Osteoblast (primary cell): ENCODE data around the gene OR5F1. TPM values are rescaled to one million over a fixed set of nuclear protein-coding genes. Genes with fewer than 3 reads are reported as not detected.

Source experiments
- DNase-seq: peaks from one replicate; pipeline ENCODE4 v3.0.0; 2011; ENCODE audit warnings: low spot score, mixed read lengths; ENCODE audit not compliant: insufficient read length; ENCODE audit errors: missing footprints
- H2AFZ ChIP-seq: 2 replicates; pipeline ENCODE4 v1.6.0; 2011; ENCODE audit warnings: mild to moderate bottlenecking, low read length
- H3K27ac ChIP-seq: 2 replicates; pipeline ENCODE4 v1.5.1; 2011; ENCODE audit warnings: mild to moderate bottlenecking, low read depth, low read length, moderate library complexity
- H3K27me3 ChIP-seq: 2 replicates; pipeline ENCODE4 v1.6.0; 2012; ENCODE audit warnings: mild to moderate bottlenecking, control low read depth, inconsistent platforms, low read length, moderate library complexity; ENCODE audit not compliant: insufficient read depth
- H3K36me3 ChIP-seq: 2 replicates; pipeline ENCODE4 v1.5.1; 2011; ENCODE audit warnings: mild to moderate bottlenecking, low read length, control low read depth, moderate library complexity; ENCODE audit not compliant: insufficient read depth
- H3K4me1 ChIP-seq: 2 replicates; pipeline ENCODE4 v1.5.1; 2011; ENCODE audit warnings: mild to moderate bottlenecking, low read length, control low read depth, moderate library complexity; ENCODE audit not compliant: insufficient read depth
- H3K4me2 ChIP-seq: 2 replicates; pipeline ENCODE4 v1.6.0; 2011; ENCODE audit warnings: mild to moderate bottlenecking, low read length; ENCODE audit not compliant: insufficient read depth
- H3K4me3 ChIP-seq: fragments of 200-600 bp; sonication (generic); 3 replicates; pipeline ENCODE4 v1.5.1; 2012; ENCODE audit warnings: mild to moderate bottlenecking, low read length, inconsistent platforms; ENCODE audit not compliant: insufficient read depth
- H3K79me2 ChIP-seq: 2 replicates; pipeline ENCODE4 v1.6.0; 2012; ENCODE audit warnings: mild to moderate bottlenecking, low read length, control low read depth, inconsistent platforms; ENCODE audit not compliant: insufficient read depth
- H3K9me3 ChIP-seq: 2 replicates; pipeline ENCODE4 v1.5.1; 2011; ENCODE audit warnings: low read depth, low read length, control low read depth
- H4K20me1 ChIP-seq: 2 replicates; pipeline ENCODE4 v1.6.0; 2012; ENCODE audit warnings: mild to moderate bottlenecking, low read length, control low read depth; ENCODE audit not compliant: insufficient read depth
- total RNA-seq: library from RNA; depleted of rRNA; stranded (reverse); fragments of >200 nt; gene quantifications from 2 replicates; pipeline ENCODE4 v1.2.3, GENCODE V29; 2012
- TF ChIP-seq, protein P1 (sequence below): IDR thresholded peaks from 2 replicates; pipeline ENCODE4 v1.5.1; 2011; ENCODE audit warnings: mild to moderate bottlenecking, low read depth, low read length, moderate library complexity; ENCODE audit errors: extremely low read depth

Gene OR5F1
- total RNA-seq, 1 donor: not detected

DNA sequence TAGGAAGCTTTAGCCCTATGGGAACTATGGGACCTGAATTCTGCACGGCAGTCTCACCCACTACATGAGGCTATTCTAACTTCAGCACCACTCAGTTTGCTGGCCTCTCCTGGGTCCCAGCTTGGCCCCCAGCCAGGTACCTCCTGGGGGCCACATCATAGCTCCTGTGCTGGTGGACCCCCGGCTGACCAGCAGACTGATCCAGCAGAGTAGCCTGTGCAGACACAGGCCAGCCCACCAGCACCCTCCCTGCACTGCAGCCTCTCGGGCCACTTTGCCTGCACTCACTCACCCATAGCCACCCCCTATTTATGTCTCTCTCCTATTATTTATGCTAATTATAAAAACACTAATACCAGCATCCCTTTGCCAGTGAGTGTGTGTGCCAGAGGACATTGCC is 23.5 kb downstream of the OR5F1 start:
- Histone ChIP-seq H3K4me3 (no peak overlapping the region), H3K27ac (no peak overlapping the region), H2AFZ (no peak overlapping the region), H3K79me2 (no peaks in the 10 kb centered on the region), H3K4me1 (no peaks in the 10 kb centered on the region), H3K9me3 (no peaks in the 10 kb centered on the region), H3K27me3 (no peaks in the 10 kb centered on the region), H3K4me2 (no peak overlapping the region), H4K20me1 (no peaks in the 10 kb centered on the region), H3K36me3 (no peaks in the 10 kb centered on the region)
- TF ChIP-seq, protein P1, sequence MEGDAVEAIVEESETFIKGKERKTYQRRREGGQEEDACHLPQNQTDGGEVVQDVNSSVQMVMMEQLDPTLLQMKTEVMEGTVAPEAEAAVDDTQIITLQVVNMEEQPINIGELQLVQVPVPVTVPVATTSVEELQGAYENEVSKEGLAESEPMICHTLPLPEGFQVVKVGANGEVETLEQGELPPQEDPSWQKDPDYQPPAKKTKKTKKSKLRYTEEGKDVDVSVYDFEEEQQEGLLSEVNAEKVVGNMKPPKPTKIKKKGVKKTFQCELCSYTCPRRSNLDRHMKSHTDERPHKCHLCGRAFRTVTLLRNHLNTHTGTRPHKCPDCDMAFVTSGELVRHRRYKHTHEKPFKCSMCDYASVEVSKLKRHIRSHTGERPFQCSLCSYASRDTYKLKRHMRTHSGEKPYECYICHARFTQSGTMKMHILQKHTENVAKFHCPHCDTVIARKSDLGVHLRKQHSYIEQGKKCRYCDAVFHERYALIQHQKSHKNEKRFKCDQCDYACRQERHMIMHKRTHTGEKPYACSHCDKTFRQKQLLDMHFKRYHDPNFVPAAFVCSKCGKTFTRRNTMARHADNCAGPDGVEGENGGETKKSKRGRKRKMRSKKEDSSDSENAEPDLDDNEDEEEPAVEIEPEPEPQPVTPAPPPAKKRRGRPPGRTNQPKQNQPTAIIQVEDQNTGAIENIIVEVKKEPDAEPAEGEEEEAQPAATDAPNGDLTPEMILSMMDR: no peak
- no peak for DNase-seq

DNA sequence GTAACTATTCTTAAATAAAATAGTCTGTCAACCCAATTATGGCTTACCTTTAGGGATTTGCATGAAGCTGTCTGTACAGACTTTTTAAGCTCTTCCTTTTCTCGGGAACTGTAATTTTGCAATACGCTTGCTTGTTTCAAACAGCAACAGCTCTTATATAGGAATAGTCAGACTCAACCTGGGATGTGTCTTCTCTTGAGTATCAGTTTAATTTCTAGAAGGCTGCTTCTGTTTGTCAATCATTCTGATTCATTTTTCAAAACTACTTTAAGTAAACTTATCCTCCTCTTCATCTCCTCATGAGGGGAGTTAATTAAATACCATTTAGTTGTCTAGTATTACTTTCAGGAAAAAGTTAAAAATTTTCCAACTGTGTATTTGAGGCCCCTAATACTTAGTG is 24.6 kb downstream of the OR5F1 start, which contains the start of gene OR10AG1:
OR10AG1 (minus strand) TSS at position 101 of the 400 bp plus-strand sequence; CDS start at position 63, 38 bp downstream.
- no peaks in the 10 kb centered on the region for H3K4me1 ChIP-seq
- no peaks in the 10 kb centered on the region for H3K79me2 ChIP-seq
- no peak within 1 kb of the TSS for H2AFZ ChIP-seq
- no peaks in the 10 kb centered on the region for H3K9me3 ChIP-seq
- H3K27ac ChIP-seq: no peak within 1 kb of the TSS
- H3K4me3 ChIP-seq: no peak within 1 kb of the TSS
- H3K36me3 ChIP-seq: no peaks in the 10 kb centered on the region
- TF ChIP-seq, protein P1: no peak
- no peak for DNase-seq
- H3K4me2 ChIP-seq: no peak within 1 kb of the TSS
- H4K20me1 ChIP-seq: no peaks in the 10 kb centered on the region
- no peaks in the 10 kb centered on the region for H3K27me3 ChIP-seq

DNA sequence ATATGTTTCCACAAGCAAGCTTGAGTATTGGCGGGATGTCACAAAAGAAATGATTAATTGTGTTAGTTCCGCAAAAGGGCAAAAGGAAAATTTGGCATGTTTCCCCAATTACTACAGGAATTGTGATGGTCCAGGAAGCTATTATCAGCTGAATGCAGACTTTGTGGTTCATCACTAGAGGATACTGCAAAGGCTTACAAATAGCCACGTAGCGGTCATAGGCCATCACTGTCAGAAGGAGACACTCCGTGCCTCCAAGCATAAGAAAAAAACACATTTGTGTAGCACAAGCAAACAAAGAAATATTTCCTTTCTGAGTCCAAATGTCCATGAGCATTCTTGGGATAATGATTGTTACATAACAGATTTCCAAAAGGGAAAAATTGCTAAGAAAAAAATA is 26.5 kb downstream of the OR5F1 start:
- TF ChIP-seq, protein P1: no peak
- H3K27ac ChIP-seq: no peak overlapping the region

DNA sequence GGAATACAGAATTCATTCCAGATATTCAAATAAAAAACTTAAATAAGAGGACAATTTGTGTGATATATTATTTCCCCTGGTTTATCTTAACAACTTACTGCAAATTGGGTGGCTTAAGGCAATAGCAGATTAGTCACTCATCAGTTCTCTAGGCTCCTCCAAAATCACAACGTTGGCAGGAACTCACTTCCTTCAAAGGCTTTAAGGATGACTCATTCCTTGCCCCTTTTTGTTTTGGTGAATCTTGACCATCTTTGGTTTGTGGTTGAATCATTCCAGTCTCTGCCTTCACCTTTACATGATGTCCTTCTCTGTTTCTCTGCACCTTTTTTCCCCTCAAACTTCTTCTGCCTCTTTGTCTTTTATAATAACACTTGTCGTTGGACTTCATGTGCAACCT is 28.0 kb downstream of the OR5F1 start:
- no peak overlapping the region for H2AFZ ChIP-seq
- TF ChIP-seq, protein P1: no peak
- no peaks in the 10 kb centered on the region for H4K20me1 ChIP-seq
- no peaks in the 10 kb centered on the region for H3K9me3 ChIP-seq
- no peak for DNase-seq
- no peaks in the 10 kb centered on the region for H3K27me3 ChIP-seq
- H3K79me2 ChIP-seq: no peaks in the 10 kb centered on the region
- H3K36me3 ChIP-seq: no peaks in the 10 kb centered on the region
- H3K4me1 ChIP-seq: no peaks in the 10 kb centered on the region
- H3K4me2 ChIP-seq: no peak overlapping the region
- H3K27ac ChIP-seq: no peak overlapping the region
- no peak overlapping the region for H3K4me3 ChIP-seq

More for the DNA sequence above, 26.5 kb downstream of the OR5F1 start:
- no peak overlapping the region for H2AFZ ChIP-seq
- DNase-seq: no peak
- H3K27me3 ChIP-seq: no peaks in the 10 kb centered on the region
- H4K20me1 ChIP-seq: no peaks in the 10 kb centered on the region
- no peaks in the 10 kb centered on the region for H3K79me2 ChIP-seq
- no peaks in the 10 kb centered on the region for H3K4me1 ChIP-seq
- no peak overlapping the region for H3K4me3 ChIP-seq
- no peaks in the 10 kb centered on the region for H3K36me3 ChIP-seq
- H3K4me2 ChIP-seq: no peak overlapping the region
- H3K9me3 ChIP-seq: no peaks in the 10 kb centered on the region
